Stimulated activated CD4-positive, alpha-beta T cell treated with anti-CD3 and anti-CD28 coated beads, TNF-alpha, amount 100 ng/mL, for 48 hours (primary cell): ENCODE data around the gene LDB1.

Experiments
- DNase-seq, 3 donors: peaks; one replicate each; pipeline ENCODE4 v3.0.0-alpha.2; 2020; ENCODE audit warnings: low read depth in 3 of 3

LDB1 gene

DNA sequence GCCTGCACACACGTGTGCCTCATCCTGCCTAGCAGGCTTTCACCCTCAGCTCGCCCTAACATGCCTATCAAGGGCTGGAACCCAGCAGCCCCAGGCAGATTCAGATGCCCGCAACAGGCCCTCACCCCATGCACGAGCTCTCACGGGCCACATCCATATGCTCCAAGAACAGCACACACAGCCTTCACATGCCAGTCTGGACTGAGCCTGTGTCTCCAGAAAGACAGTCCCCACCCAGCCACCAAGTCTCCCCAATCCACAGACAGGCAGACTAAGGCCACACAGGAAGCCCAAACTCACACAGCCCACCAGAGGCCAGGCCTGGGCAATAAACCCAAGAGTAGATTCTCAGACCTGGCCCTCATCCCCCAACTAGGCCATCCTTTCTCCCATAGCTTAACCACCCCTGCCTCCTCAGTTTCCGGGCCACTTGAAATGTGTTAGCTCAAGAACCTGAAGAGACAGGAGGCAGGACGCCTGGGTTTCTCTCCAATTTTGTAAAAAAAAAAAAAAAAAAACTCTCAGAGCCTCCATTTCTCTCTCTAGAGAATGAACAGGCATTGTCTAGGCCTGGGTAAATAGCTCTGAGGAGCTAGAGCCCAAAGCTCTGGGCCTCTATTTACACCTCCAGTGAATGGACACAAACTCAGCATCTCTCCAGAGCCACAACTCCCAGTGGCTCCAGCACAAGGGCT, 6.8 kb downstream of the LDB1 start:
- DNase-seq: no peak

DNA sequence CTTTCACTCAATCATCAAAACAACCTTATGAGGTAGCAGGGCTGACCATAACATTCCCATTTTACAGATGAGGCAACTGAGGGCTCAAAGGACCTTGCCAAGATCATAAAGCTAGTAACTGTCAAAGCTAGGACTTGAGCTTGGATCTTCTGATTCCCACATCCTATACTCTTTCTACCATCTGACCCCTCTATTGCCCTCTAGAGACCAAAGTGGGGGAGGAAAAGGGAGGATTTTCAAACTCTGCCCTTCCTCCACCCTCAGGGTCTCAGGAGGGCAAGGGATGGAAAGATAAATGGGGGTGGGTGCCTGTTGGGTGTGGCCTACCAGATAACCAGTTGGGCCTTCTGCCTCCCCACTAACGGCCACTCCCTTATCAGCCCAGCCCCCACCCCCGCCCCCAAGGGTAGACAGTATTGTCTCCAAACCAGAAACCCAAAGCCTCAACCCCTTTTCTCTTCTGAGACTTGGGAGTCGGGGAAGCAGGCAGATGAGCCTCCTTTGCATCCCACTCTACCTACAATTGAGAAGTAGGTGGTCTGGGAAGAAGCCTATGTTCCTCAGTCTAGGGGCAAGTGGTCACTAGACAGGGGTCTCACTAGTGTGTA, 7.9 kb downstream of the LDB1 start:
- no peak for DNase-seq

DNA sequence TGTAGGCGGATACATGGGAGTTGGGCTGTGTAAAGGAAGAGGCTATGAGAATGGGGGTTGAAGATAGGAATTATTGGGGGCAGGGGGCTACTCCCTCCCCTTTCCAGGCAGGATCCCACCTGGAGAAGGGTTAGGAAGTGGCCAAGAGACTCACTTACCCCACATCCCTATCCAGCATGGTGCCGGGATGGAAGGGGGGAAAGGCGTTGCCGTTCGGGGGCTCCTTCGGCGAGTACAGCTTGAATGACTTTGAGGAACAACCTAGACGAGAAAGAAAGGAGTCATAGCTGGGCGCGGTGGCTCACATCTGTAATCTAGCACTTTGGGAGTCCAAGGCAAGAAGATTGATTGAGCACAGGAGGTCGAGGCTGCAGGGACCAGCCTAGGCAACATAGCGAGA, 8.9 kb downstream of the LDB1 start:
- no peak for DNase-seq

DNA sequence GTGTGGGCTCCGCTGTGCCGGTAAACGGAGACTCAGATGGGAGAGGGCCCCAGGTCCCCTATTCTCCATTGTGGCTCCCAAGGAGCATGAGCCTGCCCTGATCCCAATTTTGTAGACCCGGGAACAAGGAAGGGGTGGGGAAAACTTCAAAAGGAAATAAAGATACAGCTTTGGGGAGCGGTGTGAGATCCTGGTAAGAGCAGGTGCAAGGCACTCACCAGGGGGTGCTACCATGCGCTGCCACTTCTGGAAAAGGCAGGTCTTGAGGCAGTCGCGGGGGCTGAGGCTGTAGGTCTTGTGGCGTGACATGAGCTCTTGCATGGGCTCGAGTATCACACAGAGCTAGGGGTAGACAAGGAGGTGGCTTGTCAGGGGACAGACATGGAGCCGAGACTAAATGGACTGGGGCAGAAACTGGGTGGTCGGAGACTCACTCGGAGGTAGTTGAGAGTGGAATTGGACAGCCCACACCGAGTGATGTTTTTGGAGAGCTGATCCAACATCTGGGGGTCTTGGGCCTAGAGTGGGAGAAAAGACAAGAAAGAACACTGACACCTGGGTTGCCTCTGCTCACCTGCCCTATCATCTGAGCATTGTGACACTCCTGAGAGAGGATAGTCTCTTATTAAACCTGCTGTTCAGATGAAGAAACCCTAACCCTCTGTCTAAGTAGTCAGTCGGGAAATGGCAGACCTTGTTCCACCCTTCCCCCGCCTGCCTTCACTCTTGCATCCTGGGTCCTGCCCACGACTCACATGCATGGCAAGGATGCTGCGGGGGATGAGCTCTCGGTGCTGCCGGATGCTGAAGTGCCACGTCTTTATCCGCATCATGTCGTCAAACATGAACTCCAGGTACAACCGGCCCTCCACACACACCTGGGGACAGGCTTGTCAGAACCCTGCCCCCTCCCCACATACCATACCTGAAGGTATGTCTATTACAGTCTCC, 10.7 kb downstream of the LDB1 start:
- no peak for DNase-seq

DNA sequence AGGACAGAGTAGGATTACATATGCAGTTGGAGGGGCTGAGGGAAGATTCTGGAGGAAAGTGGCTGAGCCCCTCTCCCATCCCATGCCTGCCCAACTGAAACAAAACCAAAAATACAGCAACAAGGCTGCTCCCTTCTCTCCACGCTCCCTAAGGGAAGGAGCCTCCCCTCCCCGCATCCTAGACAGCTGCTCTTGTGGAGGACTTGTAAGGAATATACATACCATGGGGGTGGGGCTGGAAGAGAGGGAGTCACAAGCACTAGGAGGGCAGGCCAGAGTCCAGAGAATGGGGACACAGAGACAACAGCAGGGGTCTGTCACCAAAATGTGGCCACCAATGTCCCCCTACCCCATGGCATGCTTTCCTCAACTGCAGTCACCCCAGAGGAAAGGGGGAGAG, 13.2 kb downstream of the LDB1 start:
- DNase-seq: no peak

DNA sequence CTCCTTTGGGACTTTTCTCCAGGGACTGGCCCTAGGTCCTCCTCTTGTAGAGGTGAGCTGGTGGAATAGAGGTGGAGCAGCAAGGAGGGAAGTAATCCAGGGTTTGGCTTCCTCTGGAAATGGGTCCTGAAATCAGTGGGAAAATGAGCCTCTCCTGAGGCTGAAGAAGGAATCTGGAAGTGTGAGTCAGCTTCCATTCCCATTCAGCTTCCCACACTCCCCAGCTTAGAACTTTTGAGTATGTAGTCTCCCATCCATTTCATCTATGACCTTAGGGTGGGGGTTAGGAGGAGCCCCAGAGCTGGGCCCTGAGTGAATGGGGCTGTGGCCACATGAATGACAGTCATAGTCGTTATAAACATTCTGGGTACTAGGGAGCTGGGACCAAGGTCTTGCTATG, 17.7 kb downstream of the LDB1 start:
- DNase-seq: no peak

DNA sequence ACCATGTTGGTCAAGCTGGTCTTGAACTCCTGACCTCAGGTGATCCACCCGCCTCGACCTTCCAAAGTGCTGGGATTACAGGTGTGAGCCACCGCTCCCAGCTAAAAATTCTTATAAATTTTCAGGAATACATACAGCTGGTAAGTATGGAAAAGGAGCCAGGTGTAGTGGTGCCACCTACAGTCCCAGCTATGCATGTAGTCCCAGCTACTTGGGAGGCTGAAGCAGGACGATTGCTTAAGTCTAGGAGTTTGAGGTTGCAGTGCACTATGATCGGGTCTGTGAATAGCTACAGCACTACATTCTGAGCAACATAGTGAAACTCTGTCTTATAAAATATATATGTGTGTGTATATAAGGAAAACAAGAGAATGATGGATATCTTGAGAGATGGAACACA, 19.0 kb downstream of the LDB1 start:
- DNase-seq: no peak

DNA sequence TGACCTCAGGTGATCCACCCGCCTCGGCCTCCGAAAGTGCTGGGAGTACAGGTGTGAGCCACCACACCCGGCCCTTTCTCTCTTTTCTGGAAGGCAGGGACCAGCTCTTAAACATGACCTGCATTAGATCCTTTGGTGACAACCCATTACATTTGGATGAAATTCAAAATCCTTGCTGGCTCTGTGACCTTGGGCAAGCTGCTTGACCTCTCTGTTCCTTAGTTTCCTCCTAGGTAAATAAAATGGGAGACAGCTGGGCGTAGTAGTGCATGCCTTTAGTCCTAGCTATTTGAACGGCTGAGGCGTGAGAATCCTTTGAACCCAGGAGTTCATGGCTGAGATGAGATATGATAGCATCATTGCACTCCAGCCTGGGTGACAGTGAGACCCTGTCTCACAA, 23.7 kb downstream of the LDB1 start:
- DNase-seq: no peak

DNA sequence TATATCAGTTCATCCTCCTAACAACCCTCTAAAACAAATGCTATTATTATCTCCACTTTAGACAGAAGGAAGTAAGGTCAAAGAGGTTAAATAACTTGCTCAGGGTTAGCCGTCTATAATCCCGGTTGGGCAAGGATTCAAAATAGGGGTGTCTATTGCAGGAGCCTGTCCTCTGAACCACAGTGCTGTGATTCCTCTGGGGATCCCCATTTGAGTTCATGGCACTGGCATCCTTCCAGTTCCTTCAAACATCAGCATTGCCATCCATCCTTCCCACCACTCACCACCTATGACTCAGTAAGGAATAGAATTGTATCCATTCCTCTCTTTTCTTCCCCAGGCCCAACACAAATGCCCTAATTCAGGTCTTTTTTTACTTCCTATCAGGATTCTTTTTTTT, 29.4 kb downstream of the LDB1 start:
- no peak for DNase-seq

DNA sequence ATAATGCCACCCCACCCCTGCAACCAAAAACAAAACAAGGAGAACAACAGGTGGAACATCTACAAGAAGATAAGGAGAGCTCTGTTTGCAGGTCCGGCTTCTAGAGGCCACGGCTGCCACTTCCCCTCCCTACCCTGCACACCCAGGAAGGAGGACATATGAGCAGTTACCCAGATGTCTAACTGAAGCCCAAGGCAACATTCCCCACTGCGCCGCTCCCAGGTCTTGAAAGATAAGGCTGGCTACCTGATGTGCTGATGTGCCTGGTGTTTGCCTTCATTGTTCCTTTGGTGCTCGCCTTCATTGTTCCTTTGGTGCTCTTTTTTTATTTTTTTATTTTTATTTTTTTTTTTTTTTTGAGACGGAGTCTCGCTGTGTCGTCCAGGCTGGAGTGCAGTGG, 34.0 kb downstream of the LDB1 start:
- DNase-seq: no peak

DNA sequence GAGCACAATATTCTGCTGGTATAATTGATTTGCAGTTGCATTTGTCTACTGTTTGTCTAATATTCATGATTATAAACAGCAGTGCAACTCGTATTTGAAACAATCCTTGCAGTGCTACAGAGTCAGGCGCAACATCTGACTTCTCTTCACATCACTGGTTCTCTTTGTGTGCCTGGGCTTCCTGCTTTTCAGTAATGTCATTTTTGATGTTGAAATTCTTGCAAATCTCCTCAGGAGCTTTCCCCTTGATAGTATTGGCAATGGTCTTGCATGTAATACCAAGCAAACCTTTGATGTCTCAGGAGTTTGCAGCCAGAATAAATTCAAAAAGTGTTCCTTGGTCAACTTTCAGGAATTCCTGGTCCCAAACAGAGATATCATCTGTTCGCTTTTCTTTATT, 34.8 kb downstream of the LDB1 start:
- DNase-seq: no peak

DNA sequence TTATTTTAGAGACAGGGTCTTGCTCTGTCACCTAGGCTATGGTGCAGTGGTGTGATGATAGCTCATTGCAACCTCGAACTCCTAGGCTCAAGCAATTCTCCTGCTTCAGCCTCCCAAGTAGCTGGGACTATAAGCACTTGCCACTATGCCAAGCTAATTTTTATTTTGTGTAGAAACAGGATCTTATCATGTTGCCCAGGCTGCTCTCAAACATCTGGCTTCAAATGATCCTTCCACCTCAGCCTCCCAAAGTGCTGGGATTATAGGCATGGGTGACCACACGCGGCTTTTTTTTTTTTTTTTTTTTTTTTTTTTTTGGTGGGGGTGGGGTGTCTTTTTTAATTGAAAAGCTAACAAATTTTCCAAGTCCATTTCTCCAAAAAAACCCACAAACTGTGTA, 36.6 kb downstream of the LDB1 start:
- no peak for DNase-seq

DNA sequence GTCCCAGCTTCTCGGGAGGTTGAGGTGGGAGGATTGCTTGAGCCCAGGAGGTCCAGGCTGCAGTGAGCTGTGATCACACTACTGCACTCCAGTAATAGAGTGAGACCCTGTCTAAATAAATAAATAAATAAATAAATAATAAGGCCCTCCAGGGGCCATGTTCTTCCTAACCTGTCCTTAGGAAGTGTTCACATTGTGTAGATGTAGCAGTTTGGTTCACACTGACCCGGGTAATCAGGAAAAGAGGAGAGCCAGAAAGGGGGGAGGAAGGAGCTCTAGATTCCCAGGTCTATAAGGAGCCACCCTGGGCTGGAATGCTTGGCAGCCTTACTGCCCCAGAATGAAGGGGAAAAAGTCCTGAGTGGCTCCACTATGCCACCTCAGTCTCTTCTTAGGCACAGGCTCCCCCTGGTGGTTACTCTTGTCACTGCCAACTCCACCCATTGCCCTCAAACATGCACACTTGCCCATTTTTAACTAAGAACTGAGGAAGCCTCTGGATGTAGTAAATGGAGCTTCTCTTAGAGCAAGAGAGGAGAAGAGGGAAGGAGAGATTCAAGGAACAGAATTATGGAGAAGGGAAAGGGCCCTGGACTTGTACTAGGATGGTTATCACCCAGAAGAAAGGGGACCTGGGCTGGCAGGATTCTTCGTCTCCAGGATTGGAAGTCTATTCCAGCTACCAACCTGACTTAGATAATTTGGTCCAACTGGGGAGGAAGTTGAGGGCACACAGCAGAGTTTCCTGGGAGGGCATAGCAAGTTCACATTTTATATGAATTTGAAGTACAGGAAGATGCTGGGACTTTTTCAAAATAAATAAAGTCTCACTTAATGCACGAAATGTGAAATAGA, 47.3 kb downstream of the LDB1 start:
- peak; percentile 52 to 75 (median 71) for DNase-seq

DNA sequence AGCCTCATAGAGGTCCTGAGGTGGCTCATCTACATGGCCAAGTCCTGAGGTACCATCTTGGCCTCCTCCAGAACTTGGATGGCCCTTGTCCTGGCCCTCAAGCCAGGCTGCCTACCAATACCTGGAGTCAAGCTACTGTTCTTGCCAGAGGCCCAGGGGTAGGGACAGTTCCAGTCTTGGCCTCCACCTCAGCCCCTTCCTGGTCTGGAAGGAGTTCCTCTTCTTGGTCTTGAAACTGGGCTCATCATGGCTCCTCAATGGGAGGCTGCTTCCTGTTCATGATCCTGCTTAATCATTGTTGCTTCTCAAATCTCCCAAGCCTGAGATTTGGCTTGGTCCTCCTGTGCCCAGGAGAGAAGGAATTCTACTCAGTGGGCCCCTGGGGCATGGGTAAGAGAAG, 51.1 kb downstream of the LDB1 start:
- no peak for DNase-seq

DNA sequence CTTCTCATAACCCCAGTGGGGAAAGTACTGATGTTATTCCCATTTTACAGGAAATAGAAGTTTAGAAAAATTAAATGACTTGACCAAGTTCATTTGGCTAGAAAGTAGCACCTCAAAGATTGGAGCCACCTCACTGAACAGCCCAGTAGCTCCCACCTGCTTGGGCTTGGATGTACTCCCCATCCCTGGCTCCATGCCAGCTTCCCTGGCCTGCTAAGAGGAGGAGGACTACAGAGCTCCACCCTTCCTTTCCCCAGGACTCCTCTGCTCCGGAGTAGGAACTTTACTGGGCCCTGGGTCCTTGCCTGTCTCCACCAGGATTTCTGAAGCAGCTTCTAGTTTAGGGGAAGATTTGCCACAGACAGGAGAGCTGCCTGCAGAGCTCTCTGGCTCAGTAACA, 52.0 kb downstream of the LDB1 start:
- no peak for DNase-seq

DNA sequence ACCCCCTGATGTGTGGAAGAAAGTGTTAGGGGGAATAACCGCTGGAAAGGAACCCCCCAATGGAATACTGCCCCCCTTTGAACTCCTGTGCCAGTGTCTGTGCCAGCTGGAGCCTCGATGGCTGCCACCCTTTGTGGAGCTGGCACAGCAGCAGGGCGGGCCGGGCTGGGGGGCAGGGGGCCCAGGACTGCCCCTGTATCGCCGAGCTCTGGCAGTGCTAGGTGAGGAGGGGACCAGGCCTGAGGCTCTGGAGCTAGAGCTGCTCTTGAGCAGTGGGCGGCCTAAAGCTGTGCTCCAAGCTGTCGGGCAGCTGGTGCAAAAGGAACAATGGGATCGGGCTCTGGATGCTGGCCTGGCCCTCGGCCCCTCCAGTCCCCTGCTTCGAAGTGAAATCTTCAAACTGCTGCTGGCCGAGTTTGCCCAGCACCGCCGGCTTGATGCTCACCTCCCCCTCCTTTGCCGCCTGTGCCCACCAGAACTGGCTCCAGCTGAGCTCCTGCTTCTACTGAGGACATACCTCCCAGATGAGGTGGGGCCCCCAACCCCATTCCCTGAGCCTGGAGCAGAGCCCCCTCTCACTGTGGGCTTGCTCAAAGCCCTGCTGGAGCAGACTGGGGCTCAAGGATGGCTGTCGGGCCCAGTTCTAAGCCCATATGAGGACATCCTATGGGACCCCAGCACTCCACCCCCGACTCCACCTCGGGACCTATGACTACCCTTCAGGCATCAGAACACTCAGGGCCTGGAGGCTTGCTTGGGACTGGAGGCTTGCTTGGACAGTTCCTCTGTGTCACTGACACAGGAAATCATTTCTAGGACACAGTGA, 52.9 kb downstream of the LDB1 start:
- DNase-seq: no peak

DNA sequence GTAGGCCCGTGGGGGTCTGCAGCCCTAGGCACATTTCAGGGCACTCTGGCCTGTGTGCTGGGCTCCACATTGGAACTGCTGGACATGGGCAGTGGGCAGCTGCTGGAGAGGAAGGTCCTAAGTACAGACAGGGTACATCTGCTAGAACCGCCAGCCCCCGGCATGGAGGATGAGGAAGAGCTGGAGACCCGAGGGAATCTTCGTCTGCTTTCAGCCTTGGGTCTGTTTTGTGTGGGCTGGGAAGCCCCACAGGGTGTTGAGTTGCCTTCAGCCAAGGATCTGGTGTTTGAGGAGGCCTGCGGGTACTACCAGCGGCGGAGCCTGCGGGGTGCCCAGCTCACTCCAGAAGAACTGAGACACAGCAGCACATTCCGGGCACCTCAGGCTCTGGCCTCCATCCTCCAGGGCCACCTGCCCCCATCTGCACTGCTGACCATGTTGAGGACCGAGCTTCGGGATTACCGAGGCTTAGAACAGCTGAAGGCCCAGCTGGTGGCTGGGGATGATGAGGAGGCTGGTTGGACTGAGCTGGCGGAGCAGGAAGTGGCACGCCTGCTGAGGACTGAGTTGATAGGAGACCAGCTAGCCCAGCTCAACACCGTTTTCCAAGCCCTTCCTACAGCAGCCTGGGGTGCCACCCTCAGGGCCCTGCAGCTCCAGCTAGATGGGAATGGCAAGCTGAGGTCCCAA, 53.6 kb downstream of the LDB1 start:
- DNase-seq: no peak

DNA sequence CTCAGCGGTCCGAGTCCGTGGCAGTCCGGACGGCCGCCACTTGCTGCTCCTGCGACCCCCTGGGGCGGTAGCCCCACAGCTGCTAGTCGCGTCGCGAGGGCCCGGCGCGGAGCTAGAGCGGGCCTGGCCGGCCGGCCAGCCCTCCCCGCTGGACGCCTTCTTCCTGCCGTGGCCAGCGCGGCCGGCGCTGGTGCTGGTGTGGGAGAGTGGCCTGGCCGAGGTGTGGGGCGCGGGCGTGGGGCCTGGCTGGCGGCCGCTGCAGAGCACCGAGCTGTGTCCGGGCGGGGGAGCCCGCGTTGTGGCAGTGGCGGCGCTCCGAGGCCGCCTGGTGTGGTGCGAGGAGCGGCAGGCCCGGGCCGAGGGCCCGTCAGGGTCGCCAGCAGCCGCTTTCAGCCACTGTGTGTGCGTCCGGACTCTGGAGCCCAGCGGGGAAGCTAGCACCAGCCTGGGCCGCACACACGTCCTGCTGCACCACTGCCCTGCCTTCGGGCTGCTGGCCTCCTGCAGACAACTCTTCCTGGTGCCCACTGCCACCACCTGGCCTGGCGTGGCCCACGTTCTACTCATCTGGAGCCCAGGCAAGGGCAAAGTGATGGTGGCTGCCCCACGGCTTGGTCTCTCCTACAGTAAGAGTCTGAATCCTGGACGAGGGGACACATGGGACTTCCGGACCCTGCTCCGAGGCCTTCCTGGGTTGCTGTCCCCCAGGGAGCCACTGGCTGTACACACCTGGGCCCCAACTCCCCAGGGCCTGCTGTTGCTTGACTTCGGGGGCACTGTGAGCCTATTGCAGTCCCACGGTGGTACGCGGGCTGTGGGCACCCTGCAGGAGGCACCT, 54.4 kb downstream of the LDB1 start:
- no peak for DNase-seq

DNA sequence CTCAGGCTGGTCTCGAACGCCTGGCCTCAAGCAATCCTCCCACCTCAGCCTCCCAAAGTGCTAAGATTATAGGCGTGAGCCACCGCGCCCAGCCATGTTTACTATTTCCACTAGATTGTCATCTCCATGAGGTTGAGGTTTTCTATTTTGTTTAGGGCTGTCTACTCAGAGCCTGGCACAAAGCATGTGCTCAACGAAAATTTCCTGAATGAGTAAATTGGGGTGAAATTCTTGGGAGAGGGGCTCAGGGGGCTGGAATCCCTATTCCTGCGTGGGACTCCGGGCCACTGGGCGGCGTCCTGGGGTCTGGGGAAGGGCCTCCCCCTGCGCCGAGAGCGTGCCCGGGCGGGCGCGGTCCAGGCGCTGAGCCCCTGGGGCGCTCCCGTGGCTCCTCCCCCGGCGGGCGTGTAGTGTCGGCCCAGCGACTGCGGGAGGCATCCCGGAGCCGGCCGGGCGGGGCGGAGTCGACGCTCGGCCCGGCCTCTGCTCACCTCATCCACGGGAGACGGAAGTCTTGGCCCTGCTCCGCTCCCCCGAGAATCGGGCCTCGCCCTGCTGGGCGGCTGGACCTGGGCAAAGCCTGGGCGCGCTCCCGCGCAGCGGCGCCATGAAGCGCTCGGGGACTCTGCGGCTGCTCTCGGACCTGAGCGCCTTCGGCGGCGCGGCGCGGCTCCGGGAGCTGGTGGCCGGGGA, 55.2 kb downstream of the LDB1 start, which contains the start of gene HPS6:
TSS of gene HPS6 (plus strand) at position 482 of the 693 bp plus-strand sequence. CDS start at position 608, 126 bp downstream.
- DNase-seq: peak; percentile 78 to 91 (median 80)
